Occipital lobe (tissue), 2 donors: Measurements from ENCODE around the gene ACOT7. TPM values are rescaled to one million over a fixed set of nuclear protein-coding genes. Genes with fewer than 3 reads are reported as not detected.

Experiments used
- DNase-seq: peaks from one replicate; lab custom pipeline; 2025; lab: John Stamatoyannopoulos, UW
- total RNA-seq: library from RNA; depleted of rRNA; stranded (reverse); fragments of >200 nt; gene quantifications from one replicate; pipeline ENCODE4 v1.2.3, GENCODE V29; 2014

Gene ACOT7
- total RNA-seq, 1 donor from 2014 or later, result 27.0 TPM

- no peak for DNase-seq
These were observed 31.3 kb upstream of the ACOT7 start, which contains the start of gene ESPN for GRCh38 chr1:6424619-6425593. TSS of gene ESPN (plus strand) at chr1:6424776. CDS start at chr1:6424956, 180 bp downstream.

GRCh38 chr1:6424000-6424565 lies 30.5 kb upstream of the ACOT7 start:
- DNase-seq, result no peak

- no peak for DNase-seq
These were observed 29.9 kb upstream of the ACOT7 start for GRCh38 chr1:6423321-6423999.

- no peak for DNase-seq
These were observed 27.7 kb upstream of the ACOT7 start for GRCh38 chr1:6421266-6421665.

- no peak for DNase-seq
These were observed 27.0 kb upstream of the ACOT7 start for GRCh38 chr1:6420454-6421042.

- DNase-seq, result no peak
These were observed 26.4 kb upstream of the ACOT7 start, which contains the start of gene HES2 for GRCh38 chr1:6419804-6420453. TSS of gene HES2 (minus strand) at chr1:6419919. CDS start at chr1:6419820, 99 bp downstream.

- DNase-seq, result no peak
These were observed 25.8 kb upstream of the ACOT7 start for GRCh38 chr1:6419397-6419803.

GRCh38 chr1:6418668-6419396 lies 25.3 kb upstream of the ACOT7 start:
- DNase-seq, result no peak

- DNase-seq, result no peak
These were observed 24.5 kb upstream of the ACOT7 start for GRCh38 chr1:6417961-6418667.

- DNase-seq, result no peak
These were observed 23.3 kb upstream of the ACOT7 start for GRCh38 chr1:6416906-6417305.

- no peak for DNase-seq
These were observed 22.7 kb upstream of the ACOT7 start for GRCh38 chr1:6416295-6416656.

- DNase-seq, result no peak
These were observed 21.5 kb upstream of the ACOT7 start for GRCh38 chr1:6414881-6415626.

- no peak for DNase-seq
These were observed 20.9 kb upstream of the ACOT7 start for GRCh38 chr1:6414443-6414844.

GRCh38 chr1:6412896-6413295 lies 19.3 kb upstream of the ACOT7 start:
- DNase-seq, result no peak

- no peak for DNase-seq
These were observed 16.8 kb upstream of the ACOT7 start for GRCh38 chr1:6410248-6410893.

GRCh38 chr1:6409733-6410132 lies 16.2 kb upstream of the ACOT7 start:
- no peak for DNase-seq

GRCh38 chr1:6409053-6409452 lies 15.5 kb upstream of the ACOT7 start:
- no peak for DNase-seq

- DNase-seq, result no peak
These were observed 14.5 kb upstream of the ACOT7 start for GRCh38 chr1:6408023-6408422.

- no peak for DNase-seq
These were observed 8.1 kb upstream of the ACOT7 start for GRCh38 chr1:6401673-6402072.
